GM21786 (cell line): ENCODE data around the gene KIN.
A peak's percentile ranks its signal among the peaks of the same experiment; 100 is the strongest.
"Not testable (repeated sequence)": the region's sequence is repeated elsewhere in the genome, so short reads cannot be mapped to it uniquely, and the experiment has no call there.

Experiments used
- ATAC-seq: cut with Tn5 transposase; IDR thresholded peaks from one replicate; pipeline ENCODE4 v1.9.1; 2021; ENCODE audit not compliant: unreplicated experiment

The KIN gene

GRCh38 chr10:7795605-7796004 lies 7.8 kb upstream of the KIN start:
- no peak for ATAC-seq

DNA sequence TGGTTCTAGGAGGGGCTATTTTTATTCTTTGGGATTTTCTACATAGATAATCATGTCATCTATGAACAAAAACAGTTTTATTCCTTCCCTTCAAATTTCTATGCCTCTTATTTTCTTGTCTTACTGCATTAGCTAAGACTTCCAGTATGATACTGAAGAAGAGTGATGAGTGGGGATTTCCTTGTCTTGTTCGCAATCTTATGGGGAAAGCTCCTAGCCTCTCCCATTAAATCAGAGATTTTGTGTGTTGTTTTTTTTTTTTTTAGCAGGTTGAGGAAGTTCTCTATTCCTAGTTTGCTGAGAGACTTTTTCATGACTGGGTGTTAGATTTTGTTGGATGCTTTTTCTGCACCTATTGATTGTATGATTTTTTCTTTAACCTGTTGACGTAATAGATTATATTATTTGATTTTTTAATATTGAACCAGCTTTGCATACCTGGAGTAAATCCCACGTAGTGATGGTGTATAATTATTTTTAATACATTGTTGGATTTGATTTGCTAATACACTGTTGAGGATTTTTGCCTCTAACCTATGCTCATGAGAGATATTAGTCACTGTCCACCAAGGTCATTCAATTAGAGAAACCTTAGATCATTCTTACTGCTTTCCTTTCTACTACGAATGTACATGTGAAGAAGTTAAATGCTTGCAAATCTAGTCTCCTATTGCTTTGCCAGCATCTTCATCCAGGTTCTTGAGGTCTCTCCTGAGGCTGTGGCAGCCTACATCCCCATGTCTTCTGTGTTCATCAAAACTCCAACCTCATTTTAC lies 6.6 kb upstream of the KIN start:
- no peak for ATAC-seq

- ATAC-seq = no peak
These were observed 4.7 kb upstream of the KIN start for GRCh38 chr10:7792541-7792940.

GRCh38 chr10:7789390-7789789 lies 1.6 kb upstream of the KIN start:
- ATAC-seq = no peak

GRCh38 chr10:7788639-7789286 lies 970 bp upstream of the KIN start:
- peak; percentile 4 for ATAC-seq

DNA sequence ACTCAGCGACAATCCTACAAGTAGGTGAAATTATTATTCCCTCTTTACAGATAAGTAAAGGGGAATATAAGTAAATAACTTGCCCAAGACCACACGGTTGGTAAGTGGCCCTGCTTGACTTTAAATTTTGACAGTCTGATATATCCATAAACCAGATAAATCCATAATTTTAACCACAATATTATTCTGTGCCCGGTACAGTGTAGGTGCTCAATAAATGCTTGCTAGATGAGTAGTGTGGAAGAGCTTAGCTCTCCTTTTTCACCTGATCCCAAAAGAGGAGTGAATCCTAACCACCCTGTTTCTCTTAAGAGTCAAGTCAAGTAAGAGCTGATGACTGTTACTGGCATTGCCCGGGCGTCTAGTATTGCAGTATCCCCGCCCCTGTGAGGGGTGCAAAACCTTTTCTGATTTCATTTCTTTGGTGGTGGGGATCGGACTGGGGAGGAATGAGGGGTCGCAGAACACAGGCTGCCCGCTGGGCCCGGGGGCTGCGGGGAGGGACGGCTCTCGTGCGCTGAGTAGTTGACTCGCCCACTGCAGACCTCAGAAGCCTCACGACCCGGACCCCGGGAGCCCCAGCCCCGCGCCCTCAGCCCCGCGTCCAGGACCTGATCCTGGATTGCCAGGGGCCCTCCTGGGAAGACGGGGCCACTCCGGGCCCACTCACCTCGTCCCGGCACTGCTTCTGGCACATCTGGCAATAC lies 490 bp downstream of the KIN start:
- ATAC-seq = peak; percentile 2

DNA sequence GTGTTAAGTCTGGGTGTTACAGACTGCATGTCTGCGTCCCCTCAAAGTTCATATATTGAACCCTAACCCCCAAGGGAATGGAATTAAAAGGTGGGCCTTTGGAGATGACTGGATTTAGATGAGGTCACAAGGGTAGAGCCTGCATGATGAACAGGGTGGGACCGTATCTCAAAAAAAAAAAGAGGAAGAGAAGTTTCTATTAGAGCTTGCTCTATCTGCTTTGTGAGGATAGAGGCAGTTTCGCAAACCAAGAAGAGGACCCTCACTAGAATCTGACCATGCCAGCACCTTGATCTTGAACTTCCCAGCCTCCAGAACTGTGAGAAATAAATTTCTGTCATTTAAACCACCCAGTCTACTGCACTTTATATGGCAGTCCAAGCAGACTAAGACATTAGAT lies 1.4 kb downstream of the KIN start:
- ATAC-seq = no peak

- not testable (repeated sequence) for ATAC-seq
These were observed 5.6 kb downstream of the KIN start for GRCh38 chr10:7782194-7782593.

DNA sequence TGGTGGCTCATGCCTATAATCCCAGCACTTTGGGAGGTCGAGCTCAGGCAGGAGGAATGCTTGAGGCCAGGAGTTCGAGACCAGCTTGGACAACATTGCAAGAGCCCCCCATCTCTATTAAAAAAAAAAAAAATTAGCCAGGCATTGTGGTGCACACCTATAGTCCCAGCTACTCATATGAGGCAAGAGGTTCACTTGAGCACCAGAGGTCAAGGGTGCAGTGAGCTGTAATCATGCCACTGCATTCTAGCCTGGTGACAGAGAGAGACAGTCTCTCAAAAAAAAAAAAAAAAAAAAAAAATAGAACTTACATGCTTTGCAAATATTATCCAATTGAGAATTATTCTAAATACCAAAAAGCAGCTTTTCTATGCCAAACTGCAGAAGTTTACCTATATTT lies 11.0 kb downstream of the KIN start:
- no peak for ATAC-seq

- no peak for ATAC-seq
These were observed 13.7 kb downstream of the KIN start for GRCh38 chr10:7773845-7774801.

GRCh38 chr10:7768417-7768816 lies 19.4 kb downstream of the KIN start:
- ATAC-seq = no peak

DNA sequence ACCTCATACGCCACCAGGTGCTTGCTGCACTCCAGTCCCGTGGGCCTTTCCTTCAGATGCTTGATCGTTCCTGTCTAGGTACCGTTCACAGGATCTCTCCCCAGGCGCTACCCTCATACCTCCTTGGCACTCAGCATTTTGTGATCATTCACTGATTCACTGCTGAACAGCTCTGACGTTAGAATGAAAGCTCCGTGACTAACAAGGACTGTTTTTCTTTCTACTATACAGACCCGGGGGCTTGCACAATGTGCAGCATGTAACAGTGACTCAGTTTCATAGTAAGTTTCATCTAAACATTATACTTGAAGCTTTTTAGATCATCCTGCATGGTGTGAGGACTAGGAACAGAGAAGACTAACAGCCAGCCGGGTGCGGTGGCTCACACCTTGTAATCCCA lies 20.6 kb downstream of the KIN start:
- ATAC-seq = no peak

GRCh38 chr10:7766241-7766640 lies 21.6 kb downstream of the KIN start:
- no peak for ATAC-seq

- no peak for ATAC-seq
These were observed 23.9 kb downstream of the KIN start for GRCh38 chr10:7763929-7764328.

DNA sequence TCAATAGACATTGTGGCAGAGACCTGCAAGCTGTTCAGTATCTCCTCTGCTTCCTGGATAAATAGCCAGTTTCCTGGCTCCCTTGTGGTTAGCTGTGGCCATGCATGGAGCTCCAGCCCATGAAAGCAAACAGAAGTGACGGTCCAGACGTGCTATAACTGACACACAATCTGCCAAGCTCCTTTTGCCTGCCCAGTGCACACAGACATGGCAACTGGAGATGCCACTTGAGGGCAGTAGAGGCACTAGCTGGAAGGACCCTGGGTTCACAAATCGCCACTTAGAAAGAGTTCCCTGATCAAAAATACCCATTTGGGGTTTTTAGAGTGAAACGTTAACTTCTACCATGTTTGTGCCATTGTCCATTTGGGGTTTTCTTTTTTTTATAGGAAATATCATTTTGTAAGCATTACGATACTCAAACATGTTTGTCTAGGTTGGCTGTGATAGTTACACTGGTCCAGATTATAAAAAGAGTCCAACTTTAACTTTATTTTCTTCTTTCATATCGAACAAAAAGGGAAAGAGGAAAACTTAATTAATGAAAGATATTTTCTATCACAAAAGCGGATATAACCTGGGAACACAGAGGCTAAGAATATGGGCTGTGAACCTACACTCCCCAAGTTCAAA lies 31.3 kb downstream of the KIN start:
- ATAC-seq = no peak

GRCh38 chr10:7755103-7755502 lies 32.7 kb downstream of the KIN start:
- no peak for ATAC-seq

GRCh38 chr10:7752251-7752650 lies 35.5 kb downstream of the KIN start:
- no peak for ATAC-seq

GRCh38 chr10:7750222-7750621 lies 37.6 kb downstream of the KIN start:
- ATAC-seq = no peak

DNA sequence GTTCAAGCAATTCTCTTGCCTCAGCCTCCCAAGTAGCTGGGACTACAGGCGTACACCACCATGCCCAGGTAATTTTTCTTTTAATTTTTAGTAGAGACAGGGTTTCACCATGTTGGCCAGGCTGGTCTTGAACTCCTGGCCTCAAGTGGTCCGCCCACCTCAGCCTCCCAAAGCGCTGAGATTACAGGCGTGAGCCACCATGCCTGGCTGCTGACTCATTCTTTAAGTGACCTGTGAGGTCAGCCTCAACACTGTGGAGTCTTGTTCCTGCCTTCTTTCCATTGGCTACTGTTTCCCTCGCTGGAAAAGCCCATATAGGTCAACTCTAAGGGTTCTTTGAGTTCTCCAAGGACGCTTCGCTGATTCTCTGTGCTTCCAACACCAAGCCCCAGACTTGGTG lies 39.2 kb downstream of the KIN start:
- not testable (repeated sequence) for ATAC-seq

- ATAC-seq = no peak
These were observed 43.5 kb downstream of the KIN start for GRCh38 chr10:7744307-7744706.
